Measurements from ENCODE around the gene TINAG.

TINAG gene

DNA sequence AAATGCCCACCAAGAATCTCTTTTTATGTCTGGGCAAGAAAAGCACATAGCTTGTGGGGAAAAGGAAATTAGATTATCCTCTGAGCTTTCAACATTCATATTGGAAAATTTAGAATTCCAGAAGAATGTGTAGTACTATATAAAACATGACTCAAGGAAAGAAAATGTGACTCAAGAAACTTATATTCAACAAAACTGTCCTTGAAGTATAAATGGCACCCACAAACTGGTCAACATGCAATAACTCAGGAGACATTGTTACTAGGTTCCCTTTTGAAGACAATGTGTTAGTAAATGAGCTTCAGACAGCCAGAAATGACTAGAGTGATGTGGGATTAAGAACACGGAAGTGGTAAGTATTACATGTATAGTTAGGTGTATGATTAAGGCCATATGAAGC lies 26.1 kb upstream of the TINAG start:
- TF ChIP-seq EZH2phosphoT487 (conservative IDR thresholded peaks at IDR 0.05; ENCODE audit: low read length) = no peak
- TF ChIP-seq, protein P1, sequence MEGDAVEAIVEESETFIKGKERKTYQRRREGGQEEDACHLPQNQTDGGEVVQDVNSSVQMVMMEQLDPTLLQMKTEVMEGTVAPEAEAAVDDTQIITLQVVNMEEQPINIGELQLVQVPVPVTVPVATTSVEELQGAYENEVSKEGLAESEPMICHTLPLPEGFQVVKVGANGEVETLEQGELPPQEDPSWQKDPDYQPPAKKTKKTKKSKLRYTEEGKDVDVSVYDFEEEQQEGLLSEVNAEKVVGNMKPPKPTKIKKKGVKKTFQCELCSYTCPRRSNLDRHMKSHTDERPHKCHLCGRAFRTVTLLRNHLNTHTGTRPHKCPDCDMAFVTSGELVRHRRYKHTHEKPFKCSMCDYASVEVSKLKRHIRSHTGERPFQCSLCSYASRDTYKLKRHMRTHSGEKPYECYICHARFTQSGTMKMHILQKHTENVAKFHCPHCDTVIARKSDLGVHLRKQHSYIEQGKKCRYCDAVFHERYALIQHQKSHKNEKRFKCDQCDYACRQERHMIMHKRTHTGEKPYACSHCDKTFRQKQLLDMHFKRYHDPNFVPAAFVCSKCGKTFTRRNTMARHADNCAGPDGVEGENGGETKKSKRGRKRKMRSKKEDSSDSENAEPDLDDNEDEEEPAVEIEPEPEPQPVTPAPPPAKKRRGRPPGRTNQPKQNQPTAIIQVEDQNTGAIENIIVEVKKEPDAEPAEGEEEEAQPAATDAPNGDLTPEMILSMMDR (IDR thresholded peaks at IDR 0.05; ENCODE audit: insufficient read depth, low read length, poor library complexity, severe bottlenecking) = no peak
- H3K9ac ChIP-seq (ENCODE audit: low read length) = no peak overlapping the region
- H3K4me2 ChIP-seq (ENCODE audit: low read depth, low read length, poor library complexity, severe bottlenecking) = no peak overlapping the region
- H2AFZ ChIP-seq (ENCODE audit: low read depth, low read length, severe bottlenecking) = no peak overlapping the region
- H3K79me2 ChIP-seq (ENCODE audit: insufficient read depth, low read length) = no peaks in the 10 kb centered on the region
- no peak overlapping the region for H3K27ac ChIP-seq (ENCODE audit: low read depth, low read length)
- no peaks in the 10 kb centered on the region for H3F3A ChIP-seq (ENCODE audit: insufficient read depth)
- H3K4me3 ChIP-seq (ENCODE audit: insufficient read depth, low read length, poor library complexity, severe bottlenecking) = no peak overlapping the region
- H3K27me3 ChIP-seq (ENCODE audit: low read length) = no peaks in the 10 kb centered on the region
- H3K9me2 ChIP-seq (replicated peaks; ENCODE audit: insufficient read depth, low read length) = no peaks in the 10 kb centered on the region
- no peaks in the 10 kb centered on the region for H3K36me3 ChIP-seq (ENCODE audit: low read length)
- no peaks in the 10 kb centered on the region for H4K20me1 ChIP-seq (ENCODE audit: low read depth, low read length)
- no peaks in the 10 kb centered on the region for H3K9me3 ChIP-seq (ENCODE audit: insufficient read depth, low read length)

DNA sequence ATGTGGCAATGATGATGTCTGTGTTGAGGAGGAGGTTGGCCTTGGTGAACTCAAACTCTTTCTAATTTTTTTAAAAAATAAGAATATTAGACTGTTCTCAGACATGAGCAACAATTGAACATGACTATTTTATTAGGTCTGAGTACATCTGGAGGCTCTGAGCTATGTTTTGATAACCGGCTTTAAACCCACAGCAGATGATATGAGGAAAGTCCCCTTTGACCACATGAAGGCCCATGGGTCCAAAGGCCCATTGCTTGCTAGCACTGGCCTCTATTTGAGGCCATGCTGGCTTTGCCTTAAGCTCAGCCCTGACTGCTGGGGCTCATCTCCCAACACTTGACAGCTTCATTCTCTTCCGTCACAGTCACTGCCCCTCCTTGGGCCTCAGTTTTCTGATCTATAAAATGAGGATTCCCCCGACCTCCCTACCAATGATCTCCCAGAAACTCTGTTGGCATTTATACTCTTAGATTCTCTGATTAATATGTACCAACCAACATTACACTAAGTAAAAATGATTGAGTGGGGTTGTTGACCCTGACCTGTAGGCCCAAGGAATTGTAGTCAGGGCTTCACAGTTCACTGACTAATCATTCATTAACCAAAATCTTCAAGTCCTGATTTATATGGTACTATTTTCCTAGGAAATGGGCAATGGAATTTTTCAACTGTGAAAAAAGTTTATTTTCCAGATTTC lies 23.9 kb upstream of the TINAG start:
- Histone ChIP-seq H3K4me3 (ENCODE audit: insufficient read depth, low read length, poor library complexity, severe bottlenecking) (no peak overlapping the region), H4K20me1 (ENCODE audit: low read depth, low read length) (no peaks in the 10 kb centered on the region), H2AFZ (ENCODE audit: low read depth, low read length, severe bottlenecking) (no peak overlapping the region), H3K79me2 (ENCODE audit: insufficient read depth, low read length) (no peaks in the 10 kb centered on the region), H3K9me3 (ENCODE audit: insufficient read depth, low read length) (no peaks in the 10 kb centered on the region), H3K27me3 (ENCODE audit: low read length) (no peaks in the 10 kb centered on the region), H3K4me2 (ENCODE audit: low read depth, low read length, poor library complexity, severe bottlenecking) (no peak overlapping the region), H3K9ac (ENCODE audit: low read length) (no peak overlapping the region), H3K36me3 (ENCODE audit: low read length) (no peaks in the 10 kb centered on the region), H3K27ac (ENCODE audit: low read depth, low read length) (no peak overlapping the region), H3K9me2 (replicated peaks; ENCODE audit: insufficient read depth, low read length) (no peaks in the 10 kb centered on the region), H3F3A (ENCODE audit: insufficient read depth) (no peaks in the 10 kb centered on the region)
- TF ChIP-seq, protein P1 (IDR thresholded peaks at IDR 0.05; ENCODE audit: insufficient read depth, low read length, poor library complexity, severe bottlenecking) = no peak
- TF ChIP-seq EZH2phosphoT487 (conservative IDR thresholded peaks at IDR 0.05; ENCODE audit: low read length) = no peak

DNA sequence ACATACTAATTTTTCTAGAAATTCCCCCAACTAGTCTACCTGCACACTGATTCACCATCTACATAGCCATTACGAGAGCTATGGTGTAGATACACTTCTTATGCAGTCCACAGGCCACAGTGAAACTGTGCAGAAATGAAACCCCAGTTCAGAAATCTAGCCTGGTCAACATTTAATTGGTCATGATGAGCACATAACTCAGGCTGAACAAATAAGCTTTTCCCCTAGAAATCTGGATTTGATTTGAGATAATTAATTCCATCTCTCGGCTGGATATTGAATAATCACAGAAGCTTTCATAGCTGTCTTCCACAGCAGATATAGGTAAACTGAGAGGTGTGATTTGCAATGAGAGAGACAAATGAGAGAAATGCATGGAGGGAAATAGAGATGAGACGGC lies 22.6 kb upstream of the TINAG start:
- Histone ChIP-seq H3K9me2 (replicated peaks; ENCODE audit: insufficient read depth, low read length) (no peaks in the 10 kb centered on the region), H3K27me3 (ENCODE audit: low read length) (no peaks in the 10 kb centered on the region), H4K20me1 (ENCODE audit: low read depth, low read length) (no peaks in the 10 kb centered on the region), H3K36me3 (ENCODE audit: low read length) (no peaks in the 10 kb centered on the region), H3K4me3 (ENCODE audit: insufficient read depth, low read length, poor library complexity, severe bottlenecking) (no peak overlapping the region), H3K9me3 (ENCODE audit: insufficient read depth, low read length) (no peaks in the 10 kb centered on the region), H3F3A (ENCODE audit: insufficient read depth) (no peaks in the 10 kb centered on the region), H3K79me2 (ENCODE audit: insufficient read depth, low read length) (no peaks in the 10 kb centered on the region), H3K9ac (ENCODE audit: low read length) (no peak overlapping the region), H3K4me2 (ENCODE audit: low read depth, low read length, poor library complexity, severe bottlenecking) (no peak overlapping the region), H3K27ac (ENCODE audit: low read depth, low read length) (no peak overlapping the region), H2AFZ (ENCODE audit: low read depth, low read length, severe bottlenecking) (no peak overlapping the region)
- TF ChIP-seq EZH2phosphoT487 (conservative IDR thresholded peaks at IDR 0.05; ENCODE audit: low read length) = no peak
- TF ChIP-seq, protein P1 (IDR thresholded peaks at IDR 0.05; ENCODE audit: insufficient read depth, low read length, poor library complexity, severe bottlenecking) = no peak
